Measurements from ENCODE around the gene C1orf122. TPM values are rescaled to one million over a fixed set of nuclear protein-coding genes. Genes with fewer than 3 reads are reported as not detected.

Gene C1orf122
- total RNA-seq, 1 experiment from 2014 or later, result 66.0 TPM

DNA sequence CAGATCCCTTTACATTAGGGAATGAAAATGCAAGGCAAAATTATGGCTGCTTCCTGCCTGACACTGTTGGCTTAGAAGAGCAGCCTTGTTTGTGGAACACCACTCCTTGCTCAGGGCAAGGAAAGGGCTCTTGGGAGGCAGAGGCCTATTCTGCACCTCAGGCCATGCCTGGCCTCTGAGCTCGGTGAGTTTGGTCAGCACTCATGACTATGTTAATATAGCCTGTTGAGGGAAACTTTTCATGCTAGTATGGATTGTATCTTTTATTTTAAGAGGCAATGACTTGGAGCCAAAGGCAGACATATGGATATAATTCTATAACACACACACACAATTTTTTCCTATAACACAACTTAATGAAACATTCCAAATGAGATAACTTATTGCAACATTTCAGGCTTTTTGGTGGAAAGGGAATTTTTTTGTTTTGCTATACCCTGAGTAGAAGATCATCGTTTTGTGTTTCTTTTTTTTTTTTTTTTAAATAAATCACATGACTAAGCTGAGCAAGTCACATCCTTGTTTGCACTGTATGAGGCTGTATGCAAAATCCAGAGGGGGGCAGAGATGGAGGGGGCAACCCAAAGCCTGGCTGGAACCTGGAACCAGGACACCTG is 6.0 kb downstream of the C1orf122 start:
- no peak overlapping the region for H3K27ac ChIP-seq
- peaks cover 52% of the 10 kb centered on the region for H3K36me3 ChIP-seq
- no peak for DNase-seq (ENCODE audit: low read depth in 1 of 2, low spot score in 2 of 2)
- no peaks in the 10 kb centered on the region for H3K27me3 ChIP-seq (replicated peaks)
- peaks cover 7% of the 10 kb centered on the region for H3K4me1 ChIP-seq (replicated peaks)
- H3K4me3 ChIP-seq, result no peak overlapping the region
- no peaks in the 10 kb centered on the region for H3K9me3 ChIP-seq (replicated peaks)

DNA sequence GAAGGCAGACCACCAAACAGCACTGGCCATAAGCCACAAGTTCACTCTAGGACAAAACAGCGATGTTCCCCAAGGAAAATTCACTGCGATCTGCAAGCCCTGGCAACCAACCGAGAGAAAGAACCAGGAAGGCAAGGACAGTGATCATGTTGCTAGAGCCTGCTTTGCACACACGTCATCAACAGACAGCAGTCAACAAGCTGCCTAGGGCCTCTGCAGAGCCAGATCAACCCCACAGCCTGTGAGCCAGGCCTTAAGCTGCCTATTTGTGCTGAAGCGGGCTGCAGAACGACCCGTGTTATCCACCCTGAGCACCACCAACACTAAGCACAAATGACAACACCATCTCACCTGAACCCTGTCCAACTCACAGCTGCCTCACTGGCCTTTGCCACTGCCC is 6.7 kb downstream of the C1orf122 start:
- H3K36me3 ChIP-seq, result peaks cover 51% of the 10 kb centered on the region
- no peak overlapping the region for H3K27ac ChIP-seq
- no peaks in the 10 kb centered on the region for H3K9me3 ChIP-seq (replicated peaks)
- no peaks in the 10 kb centered on the region for H3K27me3 ChIP-seq (replicated peaks)
- peaks cover 2% of the 10 kb centered on the region for H3K4me1 ChIP-seq (replicated peaks)
- no peak for DNase-seq (ENCODE audit: low read depth in 1 of 2, low spot score in 2 of 2)
- no peak overlapping the region for H3K4me3 ChIP-seq

DNA sequence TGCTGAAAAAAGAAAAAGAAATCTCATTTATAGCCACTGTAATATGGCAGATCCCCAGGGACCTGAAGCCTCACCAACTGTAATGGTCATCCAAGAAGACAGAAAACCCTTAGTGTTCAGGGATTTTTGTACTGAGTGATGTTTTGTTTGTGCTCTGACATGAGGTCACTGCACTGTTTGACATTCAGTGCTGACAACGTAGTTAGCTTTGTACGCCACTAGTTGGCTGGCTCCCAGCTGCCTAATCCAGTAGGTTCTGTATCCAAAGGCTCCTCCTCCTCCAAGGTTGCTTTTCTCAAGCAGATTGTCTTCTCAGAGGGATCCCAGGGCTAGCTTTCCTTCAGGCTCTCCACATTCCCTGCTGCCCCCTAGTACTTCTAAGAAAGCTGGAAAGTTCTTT is 9.9 kb downstream of the C1orf122 start:
- no peak for DNase-seq (ENCODE audit: low read depth in 1 of 2, low spot score in 2 of 2)
- H3K4me3 ChIP-seq, result no peak overlapping the region
- no peaks in the 10 kb centered on the region for H3K27me3 ChIP-seq (replicated peaks)
- H3K36me3 ChIP-seq, result peaks cover 60% of the 10 kb centered on the region
- no peaks in the 10 kb centered on the region for H3K4me1 ChIP-seq (replicated peaks)
- H3K27ac ChIP-seq, result no peak overlapping the region
- no peaks in the 10 kb centered on the region for H3K9me3 ChIP-seq (replicated peaks)

DNA sequence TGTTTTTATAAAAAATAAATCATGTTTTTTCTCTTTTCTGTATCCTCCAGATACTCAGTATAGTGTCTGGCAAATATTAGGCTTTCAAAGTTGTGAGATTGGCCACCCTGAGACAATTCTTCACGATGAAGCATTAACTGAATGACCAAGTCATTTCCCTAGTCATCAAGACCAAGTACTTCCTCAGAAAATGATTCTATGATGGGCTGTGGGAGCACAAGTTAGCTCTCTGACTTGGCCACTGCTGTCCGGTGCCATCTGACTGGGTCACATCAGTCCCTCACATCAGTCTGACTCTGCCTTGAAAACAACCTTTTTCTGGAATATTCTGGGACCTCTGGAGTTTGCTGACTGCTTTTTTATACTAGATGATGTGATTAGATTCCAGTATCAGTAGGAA is 13.9 kb downstream of the C1orf122 start:
- no peaks in the 10 kb centered on the region for H3K27me3 ChIP-seq (replicated peaks)
- no peak for DNase-seq (ENCODE audit: low read depth in 1 of 2, low spot score in 2 of 2)
- no peak overlapping the region for H3K4me3 ChIP-seq
- no peak overlapping the region for H3K27ac ChIP-seq
- H3K4me1 ChIP-seq (replicated peaks), result no peaks in the 10 kb centered on the region
- H3K9me3 ChIP-seq (replicated peaks), result no peaks in the 10 kb centered on the region
- H3K36me3 ChIP-seq, result peaks cover 52% of the 10 kb centered on the region

DNA sequence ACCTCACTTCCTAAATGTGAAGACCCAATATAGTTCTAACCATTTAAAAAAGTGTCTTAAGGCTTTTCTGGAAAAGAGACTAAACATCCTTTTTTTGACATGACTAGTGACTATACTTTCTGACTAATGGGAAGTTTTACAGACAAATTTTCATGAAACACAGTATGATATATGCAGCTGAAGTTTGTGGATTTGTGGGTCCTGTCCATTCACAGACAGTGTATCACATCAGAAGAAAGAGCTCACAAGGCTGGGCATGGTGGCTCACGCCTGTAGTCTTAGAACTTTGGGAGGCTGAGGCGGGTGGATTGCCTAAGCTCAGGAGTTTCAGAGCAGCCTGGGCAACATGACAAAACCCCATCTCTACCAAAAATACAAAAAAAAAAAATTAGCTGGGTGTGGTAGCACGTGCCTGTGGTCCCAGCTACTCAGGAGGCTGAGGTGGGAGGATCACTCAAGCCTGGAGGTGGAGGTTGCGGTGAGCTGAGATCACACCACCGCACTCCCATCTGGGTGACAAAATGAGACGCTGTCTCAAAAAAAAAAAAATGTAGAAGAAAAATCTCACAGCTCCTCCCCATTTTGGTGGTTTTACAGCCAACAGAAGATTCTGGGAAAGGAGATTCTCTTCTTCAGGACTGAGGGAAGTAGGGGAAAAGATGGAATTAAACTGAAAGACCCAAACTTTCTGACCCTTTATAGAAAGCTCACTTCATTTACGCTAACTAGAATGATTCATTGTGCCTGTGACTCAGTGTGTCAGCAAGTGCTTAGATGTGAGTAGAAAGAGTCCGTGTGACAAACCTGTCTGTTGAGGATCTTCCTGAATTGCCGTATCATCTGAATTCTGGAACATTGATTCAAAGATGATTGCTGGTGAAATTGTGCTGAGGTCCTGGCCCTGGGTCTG is 15.6 kb downstream of the C1orf122 start:
- DNase-seq (ENCODE audit: low read depth in 1 of 2, low spot score in 2 of 2), result no peak
- no peak overlapping the region for H3K4me3 ChIP-seq
- H3K36me3 ChIP-seq, result peaks cover 41% of the 10 kb centered on the region
- no peak overlapping the region for H3K27ac ChIP-seq
- no peaks in the 10 kb centered on the region for H3K4me1 ChIP-seq (replicated peaks)
- no peaks in the 10 kb centered on the region for H3K27me3 ChIP-seq (replicated peaks)
- no peaks in the 10 kb centered on the region for H3K9me3 ChIP-seq (replicated peaks)

DNA sequence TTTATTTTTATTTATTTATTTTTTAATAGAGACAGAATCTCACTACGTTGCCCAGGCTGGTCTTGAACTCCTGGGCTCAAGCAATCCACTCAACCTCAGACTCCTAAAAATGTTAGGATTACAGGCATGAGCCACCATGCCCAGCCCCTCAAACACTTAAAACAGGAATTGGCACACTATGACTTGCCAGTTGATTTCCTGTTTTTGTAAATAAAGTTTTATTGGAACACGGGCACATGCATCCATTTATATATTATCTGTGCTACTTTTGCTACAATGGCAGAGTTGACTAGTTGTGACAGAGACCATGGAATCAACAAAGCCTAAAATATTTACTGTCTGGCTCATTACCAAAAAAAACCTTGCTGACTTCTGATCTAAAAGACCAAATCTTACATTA is 16.4 kb downstream of the C1orf122 start:
- Histone ChIP-seq H3K36me3 (peaks cover 41% of the 10 kb centered on the region), H3K27me3 (replicated peaks) (no peaks in the 10 kb centered on the region), H3K9me3 (replicated peaks) (no peaks in the 10 kb centered on the region), H3K4me3 (no peak overlapping the region), H3K27ac (no peak overlapping the region), H3K4me1 (replicated peaks) (no peaks in the 10 kb centered on the region)
- DNase-seq (ENCODE audit: low read depth in 1 of 2, low spot score in 2 of 2), result no peak

DNA sequence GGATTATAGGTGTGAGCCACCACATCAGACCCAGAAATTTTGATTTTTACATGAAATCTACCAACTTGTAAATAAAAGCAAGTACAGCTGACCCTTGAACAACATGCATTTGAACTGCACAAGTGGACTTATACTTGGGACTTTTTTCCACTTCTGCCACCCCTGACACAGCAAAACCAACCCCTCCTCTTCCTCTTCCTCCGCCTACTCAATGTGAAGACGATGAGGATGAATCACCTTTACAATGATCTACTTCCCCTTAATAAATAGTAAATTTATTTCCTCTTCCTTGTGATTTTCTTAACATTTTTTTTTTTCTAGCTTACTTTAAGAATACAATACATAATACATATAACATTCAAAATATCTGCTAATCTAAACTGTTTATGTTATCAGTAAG is 17.9 kb downstream of the C1orf122 start:
- Histone ChIP-seq H3K4me1 (replicated peaks) (no peaks in the 10 kb centered on the region), H3K4me3 (no peak overlapping the region), H3K27me3 (replicated peaks) (no peaks in the 10 kb centered on the region), H3K27ac (no peak overlapping the region), H3K9me3 (replicated peaks) (no peaks in the 10 kb centered on the region), H3K36me3 (peaks cover 36% of the 10 kb centered on the region)
- no peak for DNase-seq (ENCODE audit: low read depth in 1 of 2, low spot score in 2 of 2)

DNA sequence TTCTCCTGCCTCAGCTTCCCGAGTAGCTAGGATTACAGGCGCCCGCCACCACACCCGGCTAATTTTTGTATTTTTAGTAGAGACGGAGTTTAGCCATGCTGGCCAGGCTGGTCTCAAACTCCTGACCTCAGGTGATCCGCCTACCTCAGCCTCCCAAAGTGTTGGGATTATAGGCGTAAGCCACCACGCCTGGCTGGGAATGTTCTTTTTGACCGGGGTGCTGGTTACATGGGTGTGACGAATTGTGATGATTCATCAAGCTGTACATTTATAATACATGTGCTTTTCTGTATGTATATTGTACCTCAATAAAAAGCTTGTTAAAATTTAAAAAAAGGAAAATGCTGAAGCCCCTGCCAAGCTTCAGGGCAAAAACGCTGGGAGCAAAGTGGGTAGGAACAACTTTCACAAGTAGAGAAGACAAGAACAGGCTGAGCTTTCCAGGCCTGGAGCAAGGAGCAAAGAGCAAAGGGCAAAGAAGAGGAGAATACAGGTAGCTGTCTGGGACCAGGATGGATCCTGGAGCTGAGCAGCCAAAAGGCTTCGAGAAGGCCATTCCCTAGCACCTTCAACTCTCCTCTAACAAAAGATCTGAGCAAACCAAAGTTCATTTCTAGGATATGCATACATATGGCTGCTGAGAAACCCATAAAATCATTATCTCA is 21.0 kb downstream of the C1orf122 start:
- DNase-seq (ENCODE audit: low read depth in 1 of 2, low spot score in 2 of 2), result no peak
- Histone ChIP-seq H3K36me3 (peaks cover 40% of the 10 kb centered on the region), H3K4me3 (no peak overlapping the region), H3K9me3 (replicated peaks) (no peaks in the 10 kb centered on the region), H3K27me3 (replicated peaks) (no peaks in the 10 kb centered on the region), H3K4me1 (replicated peaks) (no peaks in the 10 kb centered on the region), H3K27ac (no peak overlapping the region)

DNA sequence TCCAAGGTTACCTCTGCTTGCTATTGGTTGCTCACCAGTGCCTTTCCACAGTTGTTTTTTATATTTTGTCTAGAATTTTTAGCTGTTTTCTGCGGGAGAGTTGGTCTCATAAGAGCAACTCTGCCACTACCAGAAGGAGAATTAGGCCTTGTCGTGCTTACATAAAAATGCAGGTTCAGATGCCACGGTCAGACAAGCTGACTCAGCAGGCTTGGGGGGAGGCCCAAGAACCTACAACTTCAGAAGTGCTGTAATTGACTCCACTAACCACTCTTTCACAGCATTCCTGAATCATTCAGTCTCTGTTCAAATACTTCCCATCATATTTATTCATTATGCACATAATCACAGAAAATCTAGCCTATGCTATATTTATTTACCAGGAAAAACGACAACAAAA is 23.5 kb downstream of the C1orf122 start:
- no peak for DNase-seq (ENCODE audit: low read depth in 1 of 2, low spot score in 2 of 2)
- Histone ChIP-seq H3K36me3 (peaks cover 58% of the 10 kb centered on the region), H3K4me1 (replicated peaks) (no peaks in the 10 kb centered on the region), H3K27ac (no peak overlapping the region), H3K9me3 (replicated peaks) (0 out of 2 replicates have a peak, but pooled peaks cover 5% of the 10 kb centered on the region), H3K4me3 (no peak overlapping the region), H3K27me3 (replicated peaks) (no peaks in the 10 kb centered on the region)

DNA sequence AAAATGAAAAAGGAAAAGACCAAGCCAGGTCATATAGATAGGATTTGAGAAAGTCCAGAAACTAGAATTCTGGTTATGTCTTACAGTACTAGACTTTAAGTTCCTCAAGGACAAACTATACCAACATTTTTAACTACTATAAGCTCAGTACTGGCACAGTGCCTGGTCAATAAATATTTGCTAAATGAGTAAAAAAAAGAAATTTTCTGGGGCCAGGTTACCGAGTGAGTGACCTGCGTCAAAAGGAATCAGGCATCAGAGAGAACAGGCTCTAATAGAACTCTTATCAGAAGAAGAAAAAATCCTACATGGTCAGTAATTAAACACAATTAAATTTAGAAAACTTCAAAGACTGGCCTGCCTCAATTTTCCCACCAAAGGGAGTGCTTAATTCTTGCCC is 24.2 kb downstream of the C1orf122 start:
- Histone ChIP-seq H3K4me1 (replicated peaks) (no peaks in the 10 kb centered on the region), H3K4me3 (no peak overlapping the region), H3K36me3 (peaks cover 62% of the 10 kb centered on the region), H3K27me3 (replicated peaks) (no peaks in the 10 kb centered on the region), H3K9me3 (replicated peaks) (0 out of 2 replicates have a peak, but pooled peaks cover 5% of the 10 kb centered on the region), H3K27ac (no peak overlapping the region)
- DNase-seq (ENCODE audit: low read depth in 1 of 2, low spot score in 2 of 2), result no peak

DNA sequence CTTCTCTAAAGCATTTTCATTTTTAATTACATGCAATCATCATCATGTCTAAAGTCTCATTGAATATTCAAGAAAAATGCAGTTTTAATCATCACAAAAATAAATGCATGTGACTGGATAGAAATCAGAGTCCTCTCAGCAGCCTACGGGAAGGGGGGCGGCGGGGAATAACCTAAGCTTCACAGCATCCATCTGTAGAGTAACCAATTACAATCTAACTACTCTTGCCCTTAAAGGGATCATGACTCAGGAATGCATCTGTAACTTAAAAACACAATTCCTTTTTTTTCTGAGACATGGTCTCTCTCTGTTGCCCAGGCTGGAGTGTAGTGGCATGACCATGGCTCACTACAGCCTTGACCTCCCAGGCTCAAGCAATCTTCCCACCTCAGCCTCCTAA is 29.2 kb downstream of the C1orf122 start:
- Histone ChIP-seq H3K4me3 (no peak overlapping the region), H3K27ac (no peak overlapping the region), H3K9me3 (replicated peaks) (0 out of 2 replicates have a peak, but pooled peaks cover 5% of the 10 kb centered on the region), H3K36me3 (peaks cover 69% of the 10 kb centered on the region), H3K27me3 (replicated peaks) (no peaks in the 10 kb centered on the region), H3K4me1 (replicated peaks) (no peaks in the 10 kb centered on the region)
- no peak for DNase-seq (ENCODE audit: low read depth in 1 of 2, low spot score in 2 of 2)

DNA sequence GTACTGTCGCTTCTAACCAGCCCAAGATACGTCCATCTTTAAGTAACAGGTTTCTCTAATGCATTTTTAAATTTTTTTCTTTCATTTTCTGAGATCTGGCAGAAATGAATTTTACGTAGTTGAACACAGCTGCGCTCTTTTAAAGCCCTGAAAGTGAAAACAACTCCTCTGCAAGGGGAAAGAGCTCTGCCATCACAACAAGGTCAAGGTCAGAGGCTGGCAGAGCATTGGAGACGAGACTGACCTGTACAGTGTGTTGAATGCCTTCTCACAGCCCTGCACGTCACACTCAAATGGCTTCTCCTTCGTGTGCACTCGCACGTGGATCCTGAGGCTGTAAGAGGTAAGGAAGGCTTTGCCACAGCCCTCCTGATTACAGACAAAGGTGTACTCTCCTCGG is 32.1 kb downstream of the C1orf122 start:
- Histone ChIP-seq H3K27ac (no peak overlapping the region), H3K4me3 (no peak overlapping the region), H3K4me1 (replicated peaks) (no peaks in the 10 kb centered on the region), H3K36me3 (peaks cover 42% of the 10 kb centered on the region), H3K9me3 (replicated peaks) (0 out of 2 replicates have a peak, but pooled peaks cover 4% of the 10 kb centered on the region), H3K27me3 (replicated peaks) (no peaks in the 10 kb centered on the region)
- no peak for DNase-seq (ENCODE audit: low read depth in 1 of 2, low spot score in 2 of 2)

DNA sequence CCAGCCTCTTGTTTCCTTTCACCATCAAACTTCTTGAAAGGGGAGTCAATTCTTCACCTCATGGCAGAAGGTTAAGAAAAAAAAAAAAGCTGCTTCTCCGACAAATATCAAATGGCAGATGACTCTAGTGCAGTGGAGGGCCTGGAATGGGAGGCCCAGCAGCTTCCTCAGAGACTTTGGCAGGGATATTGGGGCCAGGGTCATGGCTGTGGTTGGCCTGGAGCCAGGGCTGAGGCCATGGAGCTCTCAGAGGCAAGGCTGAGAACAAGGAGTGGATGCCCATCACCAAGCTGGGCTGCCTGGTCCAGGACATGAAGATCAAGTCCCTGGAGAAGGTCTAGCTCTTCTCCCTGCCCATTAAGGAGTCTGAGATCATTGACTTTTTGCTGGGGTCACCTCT is 33.1 kb downstream of the C1orf122 start:
- Histone ChIP-seq H3K9me3 (replicated peaks) (no peaks in the 10 kb centered on the region; the same call in 1 of the 2 replicates), H3K36me3 (peaks cover 39% of the 10 kb centered on the region), H3K4me1 (replicated peaks) (no peaks in the 10 kb centered on the region), H3K27me3 (replicated peaks) (no peaks in the 10 kb centered on the region), H3K27ac (no peak overlapping the region), H3K4me3 (no peak overlapping the region)
- DNase-seq (ENCODE audit: low read depth in 1 of 2, low spot score in 2 of 2), result no peak

DNA sequence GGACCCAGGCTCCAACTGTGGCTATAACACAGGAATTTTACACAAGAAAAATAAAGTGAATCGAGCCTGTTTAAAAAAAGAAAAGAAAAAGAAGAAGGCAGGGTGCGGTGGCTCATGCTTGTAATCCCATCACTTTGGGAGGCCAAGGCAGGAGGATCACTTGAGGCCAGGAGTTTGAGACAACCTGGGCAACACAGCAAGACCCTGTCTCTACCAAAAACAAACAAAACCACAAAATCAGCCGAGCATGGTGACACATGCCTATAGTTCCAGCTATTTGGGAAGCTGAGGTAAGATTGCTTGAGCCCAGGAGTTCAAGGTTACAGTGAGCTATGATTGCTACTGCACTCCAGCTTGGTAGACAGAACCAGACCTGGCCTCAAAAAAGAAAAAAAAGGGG is 34.1 kb downstream of the C1orf122 start:
- Histone ChIP-seq H3K36me3 (peaks cover 41% of the 10 kb centered on the region), H3K27ac (no peak overlapping the region), H3K9me3 (replicated peaks) (no peaks in the 10 kb centered on the region; the same call in 1 of the 2 replicates), H3K27me3 (replicated peaks) (no peaks in the 10 kb centered on the region), H3K4me3 (no peak overlapping the region), H3K4me1 (replicated peaks) (no peaks in the 10 kb centered on the region)
- no peak for DNase-seq (ENCODE audit: low read depth in 1 of 2, low spot score in 2 of 2)
